Measurements from ENCODE around the gene MS4A14. TPM values are rescaled to one million over a fixed set of nuclear protein-coding genes. Genes with fewer than 3 reads are reported as not detected.
"Not testable (repeated sequence)": the region's sequence is repeated elsewhere in the genome, so short reads cannot be mapped to it uniquely, and the experiment has no call there.

Gene MS4A14
- total RNA-seq, 5 donors from 2014 or later (not counting 1 experiment from before 2014, with no cell fraction given), result 0.10 TPM; not detected in 4

DNA sequence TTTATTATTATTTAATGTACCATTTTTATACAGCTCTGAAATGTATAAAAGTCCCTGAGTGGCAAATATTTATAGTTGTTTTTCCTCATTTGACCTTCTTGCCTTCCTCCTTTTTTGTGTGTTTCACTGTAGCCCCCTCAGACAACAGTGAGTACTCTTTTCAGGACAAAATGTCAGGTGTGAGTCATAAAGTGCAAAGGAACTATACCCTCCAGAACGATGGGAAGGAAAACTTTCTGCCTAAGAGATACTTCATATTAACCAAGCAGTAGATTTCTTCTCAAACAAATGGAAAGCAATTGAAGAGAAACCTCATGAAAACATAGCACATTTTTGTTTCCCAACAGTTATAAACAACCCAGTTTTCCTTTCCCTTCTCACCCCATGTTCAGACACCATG is 34.0 kb upstream of the MS4A14 start:
- ChIA-PET CTCF (interaction anchor here in 1 of 2 donors (0.8 to 1.7 kb wide), 3 partner anchors 13 to 258 kb away, joined by 3 to 4 read pairs (median 3); no protein-coding TSS in a partner anchor), POLR2A (no interaction called here)
- H3K36me3 Mint-ChIP-seq, result no peaks in the 10 kb centered on the region
- no peak overlapping the region for H3K27ac Mint-ChIP-seq
- peaks cover 0 to 3% (median 0%) of the 10 kb centered on the region in 3 donors for H3K4me1 Mint-ChIP-seq
- no peaks in the 10 kb centered on the region for H3K36me3 ChIP-seq (ENCODE audit: control insufficient read depth in 2 of 2, extremely low read depth in 1 of 2, insufficient read depth in 1 of 2, low read length in 1 of 2)
- peaks cover 16 to 19% of the 10 kb centered on the region in 2 donors for H3K27me3 Mint-ChIP-seq
- no peak overlapping the region for H3K4me3 ChIP-seq (ENCODE audit: control insufficient read depth in 1 of 2, extremely low read depth in 1 of 2, low read length in 1 of 2)
- no peak overlapping the region for H3K27ac ChIP-seq (ENCODE audit: low read length)
- H3K27me3 ChIP-seq (replicated peaks in 1 of 2; ENCODE audit: control insufficient read depth in 2 of 2, extremely low read depth in 1 of 2, insufficient read depth in 2 of 2, low read length in 1 of 2), result peaks cover 0 to 9% of the 10 kb centered on the region in 2 experiments
- no peaks in the 10 kb centered on the region for H3K4me1 ChIP-seq (ENCODE audit: control insufficient read depth in 1 of 2, extremely low read depth in 1 of 2, insufficient read depth in 2 of 2, low read length in 2 of 2)
- no CpG with 5 or more reads among the region's 1 CpG for WGBS (ENCODE audit: insufficient coverage)
- H3K4me3 Mint-ChIP-seq, result no peak overlapping the region
- ATAC-seq (replicated peaks in 1 of 4) (no peak), DNase-seq (no peak)
- H3K9me3 ChIP-seq, result no peaks in the 10 kb centered on the region
- H3K9me3 Mint-ChIP-seq, result no peaks in the 10 kb centered on the region

DNA sequence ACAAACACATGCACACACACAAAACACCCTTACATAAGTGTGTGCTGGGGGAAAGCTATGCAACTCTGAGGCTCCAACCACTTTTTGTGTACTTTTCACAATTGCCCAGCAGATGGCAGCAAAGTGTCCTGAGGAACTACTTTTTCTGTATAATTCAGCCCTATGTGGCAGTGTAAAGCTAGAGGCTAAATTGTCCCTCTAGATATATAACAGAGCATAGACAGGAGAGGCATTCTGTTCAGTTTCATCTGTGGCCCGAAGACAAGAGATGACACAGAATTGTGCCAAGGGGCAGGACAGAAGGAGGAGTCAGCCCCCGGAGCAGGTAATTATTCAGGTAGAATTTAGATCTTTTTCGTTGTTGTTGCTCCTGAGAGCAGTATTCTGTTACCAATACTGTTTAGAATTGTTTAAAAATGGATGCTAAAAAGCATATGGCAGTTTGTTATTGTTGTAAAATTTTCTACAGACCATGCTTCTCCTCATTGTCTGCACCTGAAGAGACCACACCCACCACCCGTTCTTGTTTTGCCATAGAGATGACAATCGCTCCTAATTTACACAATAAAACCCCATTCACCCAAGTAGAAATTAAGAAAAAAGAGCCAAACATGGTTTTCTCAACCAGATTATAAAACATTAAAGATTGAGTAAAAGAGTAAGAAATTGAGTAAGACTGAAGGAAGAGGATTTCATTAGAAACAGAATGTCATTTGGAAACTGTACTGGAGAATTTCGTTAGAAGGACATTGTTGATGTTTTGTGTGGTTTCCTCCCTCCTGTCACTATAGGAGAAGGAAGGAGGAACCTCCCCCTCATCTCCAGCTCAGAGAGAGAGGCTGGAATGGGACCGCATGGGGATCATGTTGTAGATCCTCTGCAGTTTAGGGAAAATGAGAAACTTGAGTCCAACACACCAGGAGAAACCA is 32.5 kb upstream of the MS4A14 start:
- Histone ChIP-seq H3K4me3 (ENCODE audit: control insufficient read depth in 1 of 2, extremely low read depth in 1 of 2, low read length in 1 of 2) (no peak overlapping the region), H3K27ac (ENCODE audit: low read length) (no peak overlapping the region), H3K9me3 (no peaks in the 10 kb centered on the region), H3K27me3 (replicated peaks in 1 of 2; ENCODE audit: control insufficient read depth in 2 of 2, extremely low read depth in 1 of 2, insufficient read depth in 2 of 2, low read length in 1 of 2) (peaks cover 0 to 9% of the 10 kb centered on the region in 2 experiments), H3K36me3 (ENCODE audit: control insufficient read depth in 2 of 2, extremely low read depth in 1 of 2, insufficient read depth in 1 of 2, low read length in 1 of 2) (no peaks in the 10 kb centered on the region), H3K4me1 (ENCODE audit: control insufficient read depth in 1 of 2, extremely low read depth in 1 of 2, insufficient read depth in 2 of 2, low read length in 2 of 2) (no peaks in the 10 kb centered on the region)
- POLR2A ChIA-PET, result no interaction called here
- CTCF ChIA-PET, result interaction anchor here (0.6 to 1.7 kb wide), 13 partner anchors 9 to 255 kb away, joined by 3 to 10 read pairs (median 4); no protein-coding TSS in a partner anchor
- DNase-seq, result peak in 32 of 35 experiments; percentile 10 to 75 (median 30)
- Mint-ChIP-seq H3K27me3 (peaks cover 16 to 23% of the 10 kb centered on the region in 2 donors), H3K4me1 (no peaks in the 10 kb centered on the region), H3K36me3 (no peaks in the 10 kb centered on the region), H3K9me3 (no peaks in the 10 kb centered on the region), H3K27ac (peak overlapping the region in 1 of 2 donors; percentile 47), H3K4me3 (no peak overlapping the region)
- ATAC-seq (replicated peaks in 1 of 4), result peak in 2 of 4 experiments; percentile 43 to 46
- 60% methylated on average over 3 of the region's 7 CpGs for WGBS (ENCODE audit: insufficient coverage)

DNA sequence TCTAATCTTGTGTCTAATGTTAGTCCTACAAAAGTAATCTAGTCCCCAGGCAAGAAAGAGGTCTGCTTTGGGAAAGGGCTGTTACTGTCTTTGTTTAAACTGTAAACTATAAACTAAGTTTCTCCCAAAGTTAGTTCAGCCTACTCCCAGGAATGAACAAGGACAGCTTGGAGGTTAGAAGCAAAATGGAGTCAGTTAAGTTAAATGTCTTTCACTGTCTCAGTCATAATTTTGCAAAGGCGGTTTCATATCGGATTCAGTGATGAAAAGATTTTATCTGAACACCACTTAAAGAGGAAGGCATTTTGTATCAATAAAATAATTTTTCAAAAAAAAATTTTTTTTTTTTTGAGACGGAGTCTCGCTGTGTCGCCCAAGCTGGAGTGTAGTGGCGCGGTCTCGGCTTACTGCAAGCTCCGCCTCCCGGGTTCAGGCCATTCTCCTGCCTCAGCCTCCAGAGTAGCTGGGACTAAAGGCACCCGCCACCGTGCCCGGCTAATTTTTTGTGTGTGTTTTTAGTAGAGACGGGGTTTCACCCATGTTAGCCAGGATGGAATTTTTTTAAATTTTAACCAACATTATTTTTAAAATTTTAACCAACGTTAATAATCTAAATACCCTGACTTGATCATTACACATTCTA is 29.9 kb upstream of the MS4A14 start:
- H3K4me1 ChIP-seq (ENCODE audit: control insufficient read depth in 1 of 2, extremely low read depth in 1 of 2, insufficient read depth in 2 of 2, low read length in 2 of 2); ATAC-seq (replicated peaks in 1 of 4); H3K4me1 Mint-ChIP-seq; H3K36me3 Mint-ChIP-seq; DNase-seq; H3K36me3 ChIP-seq (ENCODE audit: control insufficient read depth in 2 of 2, extremely low read depth in 1 of 2, insufficient read depth in 1 of 2, low read length in 1 of 2); H3K27ac ChIP-seq (ENCODE audit: low read length); H3K9me3 Mint-ChIP-seq; H3K9me3 ChIP-seq; H3K27me3 ChIP-seq (replicated peaks in 1 of 2; ENCODE audit: control insufficient read depth in 2 of 2, extremely low read depth in 1 of 2, insufficient read depth in 2 of 2, low read length in 1 of 2); CTCF ChIA-PET; POLR2A ChIA-PET; H3K27ac Mint-ChIP-seq; H3K4me3 ChIP-seq (ENCODE audit: control insufficient read depth in 1 of 2, extremely low read depth in 1 of 2, low read length in 1 of 2); H3K4me3 Mint-ChIP-seq: not testable (repeated sequence)
- peaks cover 21 to 25% of the 10 kb centered on the region in 2 donors for H3K27me3 Mint-ChIP-seq
- WGBS (ENCODE audit: insufficient coverage), result 97% methylated on average over 7 of the region's 15 CpGs

GRCh38 chr11:60367009-60367408 is 29.2 kb upstream of the MS4A14 start:
- Histone ChIP-seq H3K4me3 (ENCODE audit: control insufficient read depth in 1 of 2, extremely low read depth in 1 of 2, low read length in 1 of 2) (no peak overlapping the region), H3K36me3 (ENCODE audit: control insufficient read depth in 2 of 2, extremely low read depth in 1 of 2, insufficient read depth in 1 of 2, low read length in 1 of 2) (no peaks in the 10 kb centered on the region), H3K27me3 (replicated peaks in 1 of 2; ENCODE audit: control insufficient read depth in 2 of 2, extremely low read depth in 1 of 2, insufficient read depth in 2 of 2, low read length in 1 of 2) (no peaks in the 10 kb centered on the region), H3K27ac (ENCODE audit: low read length) (no peak overlapping the region), H3K9me3 (no peaks in the 10 kb centered on the region), H3K4me1 (ENCODE audit: control insufficient read depth in 1 of 2, extremely low read depth in 1 of 2, insufficient read depth in 2 of 2, low read length in 2 of 2) (no peaks in the 10 kb centered on the region)
- POLR2A ChIA-PET, result no interaction called here
- H3K27me3 Mint-ChIP-seq, result peaks cover 23 to 30% of the 10 kb centered on the region in 2 donors
- ATAC-seq (replicated peaks in 1 of 4), result no peak
- H3K9me3 Mint-ChIP-seq, result no peaks in the 10 kb centered on the region
- no peak overlapping the region for H3K4me3 Mint-ChIP-seq
- H3K27ac Mint-ChIP-seq, result no peak overlapping the region
- CTCF ChIA-PET, result no interaction called here
- no peak for DNase-seq
- H3K36me3 Mint-ChIP-seq, result no peaks in the 10 kb centered on the region
- H3K4me1 Mint-ChIP-seq, result no peaks in the 10 kb centered on the region
- WGBS (ENCODE audit: insufficient coverage), result 0% methylated on average over 1 of the region's 2 CpGs

GRCh38 chr11:60367896-60368295 is 28.4 kb upstream of the MS4A14 start:
- no peaks in the 10 kb centered on the region for H3K36me3 ChIP-seq (ENCODE audit: control insufficient read depth in 2 of 2, extremely low read depth in 1 of 2, insufficient read depth in 1 of 2, low read length in 1 of 2)
- ChIA-PET POLR2A (interaction anchor here in 1 of 2 donors (0.5 kb wide), 1 partner anchor 278 kb away, joined by 9 read pairs; no protein-coding TSS in a partner anchor), CTCF (no interaction called here)
- H3K27ac ChIP-seq (ENCODE audit: low read length), result no peak overlapping the region
- H3K4me3 Mint-ChIP-seq, result no peak overlapping the region
- no peaks in the 10 kb centered on the region for H3K36me3 Mint-ChIP-seq
- 90% methylated on average over 19 of the region's 19 CpGs for WGBS (ENCODE audit: insufficient coverage)
- no peaks in the 10 kb centered on the region for H3K9me3 Mint-ChIP-seq
- H3K27ac Mint-ChIP-seq, result no peak overlapping the region
- H3K4me1 Mint-ChIP-seq, result no peaks in the 10 kb centered on the region
- H3K27me3 Mint-ChIP-seq, result peaks cover 25 to 33% of the 10 kb centered on the region in 2 donors
- DNase-seq, result no peak
- no peaks in the 10 kb centered on the region for H3K4me1 ChIP-seq (ENCODE audit: control insufficient read depth in 1 of 2, extremely low read depth in 1 of 2, insufficient read depth in 2 of 2, low read length in 2 of 2)
- no peak overlapping the region for H3K4me3 ChIP-seq (ENCODE audit: control insufficient read depth in 1 of 2, extremely low read depth in 1 of 2, low read length in 1 of 2)
- no peaks in the 10 kb centered on the region for H3K9me3 ChIP-seq
- no peak for ATAC-seq (replicated peaks in 1 of 4)
- H3K27me3 ChIP-seq (replicated peaks in 1 of 2; ENCODE audit: control insufficient read depth in 2 of 2, extremely low read depth in 1 of 2, insufficient read depth in 2 of 2, low read length in 1 of 2), result peaks cover 0 to 2% of the 10 kb centered on the region in 2 experiments

GRCh38 chr11:60370252-60370810 is 25.9 kb upstream of the MS4A14 start:
- Histone ChIP-seq H3K27ac (ENCODE audit: low read length) (no peak overlapping the region), H3K4me3 (ENCODE audit: control insufficient read depth in 1 of 2, extremely low read depth in 1 of 2, low read length in 1 of 2) (no peak overlapping the region), H3K4me1 (ENCODE audit: control insufficient read depth in 1 of 2, extremely low read depth in 1 of 2, insufficient read depth in 2 of 2, low read length in 2 of 2) (no peaks in the 10 kb centered on the region), H3K9me3 (no peaks in the 10 kb centered on the region), H3K36me3 (ENCODE audit: control insufficient read depth in 2 of 2, extremely low read depth in 1 of 2, insufficient read depth in 1 of 2, low read length in 1 of 2) (no peaks in the 10 kb centered on the region), H3K27me3 (replicated peaks in 1 of 2; ENCODE audit: control insufficient read depth in 2 of 2, extremely low read depth in 1 of 2, insufficient read depth in 2 of 2, low read length in 1 of 2) (peaks cover 0 to 2% of the 10 kb centered on the region in 2 experiments)
- Mint-ChIP-seq H3K36me3 (no peaks in the 10 kb centered on the region), H3K9me3 (no peaks in the 10 kb centered on the region), H3K4me1 (no peaks in the 10 kb centered on the region), H3K27ac (no peak overlapping the region), H3K4me3 (no peak overlapping the region), H3K27me3 (peaks cover 12 to 17% of the 10 kb centered on the region in 2 donors)
- ChIA-PET POLR2A (interaction anchor here in 1 of 2 donors (0.6 kb wide), 1 partner anchor 21 kb away, joined by 3 read pairs; no protein-coding TSS in a partner anchor), CTCF (no interaction called here)
- no peak for DNase-seq
- ATAC-seq (replicated peaks in 1 of 4), result no peak
- 80% methylated on average over 1 of the region's 2 CpGs for WGBS (ENCODE audit: insufficient coverage)

Measured in T-cell (primary cell).